ENCODE results near the gene SDCBP2.

GRCh38 chr20:1297486-1297885 lies 31.5 kb downstream of the SDCBP2 start:
- TF ChIP-seq, protein P1, sequence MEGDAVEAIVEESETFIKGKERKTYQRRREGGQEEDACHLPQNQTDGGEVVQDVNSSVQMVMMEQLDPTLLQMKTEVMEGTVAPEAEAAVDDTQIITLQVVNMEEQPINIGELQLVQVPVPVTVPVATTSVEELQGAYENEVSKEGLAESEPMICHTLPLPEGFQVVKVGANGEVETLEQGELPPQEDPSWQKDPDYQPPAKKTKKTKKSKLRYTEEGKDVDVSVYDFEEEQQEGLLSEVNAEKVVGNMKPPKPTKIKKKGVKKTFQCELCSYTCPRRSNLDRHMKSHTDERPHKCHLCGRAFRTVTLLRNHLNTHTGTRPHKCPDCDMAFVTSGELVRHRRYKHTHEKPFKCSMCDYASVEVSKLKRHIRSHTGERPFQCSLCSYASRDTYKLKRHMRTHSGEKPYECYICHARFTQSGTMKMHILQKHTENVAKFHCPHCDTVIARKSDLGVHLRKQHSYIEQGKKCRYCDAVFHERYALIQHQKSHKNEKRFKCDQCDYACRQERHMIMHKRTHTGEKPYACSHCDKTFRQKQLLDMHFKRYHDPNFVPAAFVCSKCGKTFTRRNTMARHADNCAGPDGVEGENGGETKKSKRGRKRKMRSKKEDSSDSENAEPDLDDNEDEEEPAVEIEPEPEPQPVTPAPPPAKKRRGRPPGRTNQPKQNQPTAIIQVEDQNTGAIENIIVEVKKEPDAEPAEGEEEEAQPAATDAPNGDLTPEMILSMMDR (IDR thresholded peaks at IDR 0.05) = no peak
- TF ChIP-seq EZH2phosphoT487 (IDR thresholded peaks at IDR 0.05) = no peak
- TF ChIP-seq EZH2 (IDR thresholded peaks at IDR 0.05) = no peak

All from neural progenitor cell (in vitro differentiated cells).